Neural cell (in vitro differentiated cells): ENCODE data around the gene VPS26B. TPM values are rescaled to one million over a fixed set of nuclear protein-coding genes. Genes with fewer than 3 reads are reported as not detected.

Source experiments
- H2AFZ ChIP-seq: fragments of 200-600, 300-800 bp; sonication (generic), shearing (Covaris generic); 2 replicates; pipeline ENCODE4 v1.6.0; 2014; ENCODE audit warnings: low read depth, mild to moderate bottlenecking, antibody characterized with exemption, low read length, moderate library complexity
- H3F3A ChIP-seq: fragments of 200-600 bp; shearing (Covaris generic); 2 replicates; pipeline ENCODE4 v1.6.1; 2016; ENCODE audit warnings: mild to moderate bottlenecking, moderate library complexity, mixed read lengths, antibody characterized with exemption, low read length; ENCODE audit not compliant: insufficient read depth, poor library complexity, severe bottlenecking
- H3K27ac ChIP-seq: fragments of 200-600, 300-800 bp; sonication (generic), shearing (Covaris generic); 2 replicates; pipeline ENCODE4 v1.5.1; 2014; ENCODE audit warnings: mild to moderate bottlenecking, low read length, moderate library complexity
- H3K27me3 ChIP-seq: fragments of 300-800, 200-600 bp; sonication (generic), shearing (Covaris generic); 2 replicates; pipeline ENCODE4 v1.6.0; 2014; ENCODE audit warnings: mild to moderate bottlenecking, low read depth, low read length, moderate library complexity; ENCODE audit not compliant: insufficient read depth
- H3K36me3 ChIP-seq: fragments of 300-800, 200-600 bp; sonication (generic), shearing (Covaris generic); 2 replicates; pipeline ENCODE4 v1.5.1; 2014; ENCODE audit warnings: mild to moderate bottlenecking, antibody characterized with exemption, low read length, moderate library complexity; ENCODE audit not compliant: insufficient read depth
- H3K4me2 ChIP-seq: fragments of 300-800, 200-600 bp; sonication (generic), shearing (Covaris generic); 2 replicates; pipeline ENCODE4 v1.6.0; 2014; ENCODE audit warnings: mild to moderate bottlenecking, low read length
- H3K4me3 ChIP-seq: fragments of 300-800, 200-600 bp; sonication (generic), shearing (Covaris generic); 2 replicates; pipeline ENCODE4 v1.5.1; 2014; ENCODE audit warnings: mild to moderate bottlenecking, low read length, moderate library complexity
- H3K79me2 ChIP-seq: fragments of 200-600 bp; shearing (Covaris generic); replicated peaks from 2 replicates; pipeline ENCODE4 v1.6.0; 2014; ENCODE audit warnings: mild to moderate bottlenecking, low read length, moderate library complexity; ENCODE audit not compliant: insufficient read depth
- H3K9ac ChIP-seq: fragments of 300-800, 200-600 bp; sonication (generic), shearing (Covaris generic); 2 replicates; pipeline ENCODE4 v1.6.1; 2016; ENCODE audit warnings: mild to moderate bottlenecking, low read length, mixed read lengths
- H3K9me2 ChIP-seq: fragments of 200-600 bp; shearing (Covaris generic); 2 replicates; pipeline ENCODE4 v1.6.1; 2016; ENCODE audit warnings: mild to moderate bottlenecking, low read length, mixed read lengths; ENCODE audit not compliant: insufficient read depth
- H3K9me3 ChIP-seq: fragments of 200-600, 300-800 bp; sonication (generic), shearing (Covaris generic); 2 replicates; pipeline ENCODE4 v1.6.1; 2016; ENCODE audit warnings: mild to moderate bottlenecking, mixed run types, low read length, moderate library complexity, mixed read lengths
- H4K20me1 ChIP-seq: fragments of 200-600 bp; shearing (Covaris generic); 2 replicates; pipeline ENCODE4 v1.6.1; 2016; ENCODE audit warnings: mild to moderate bottlenecking, mixed run types; ENCODE audit not compliant: insufficient read depth
- EP300 ChIP-seq: fragments of 450-650 bp; conservative IDR thresholded peaks from 2 replicates; pipeline ENCODE4 v1.6.1; 2014; ENCODE audit warnings: antibody characterized with exemption, mild to moderate bottlenecking, moderate library complexity; ENCODE audit not compliant: poor library complexity, severe bottlenecking
- EZH2 ChIP-seq: fragments of 200-600, 300-800 bp; shearing (Covaris generic), sonication (generic); IDR thresholded peaks from 2 replicates; pipeline ENCODE4 v1.6.1; 2014; ENCODE audit warnings: antibody characterized with exemption, low read length, borderline replicate concordance, mild to moderate bottlenecking; ENCODE audit not compliant: insufficient read depth, poor library complexity, severe bottlenecking
- MXI1 ChIP-seq: fragments of 450-650 bp; conservative IDR thresholded peaks from 2 replicates; pipeline ENCODE4 v1.6.1; 2014; ENCODE audit warnings: antibody characterized with exemption, mild to moderate bottlenecking; ENCODE audit not compliant: poor library complexity, severe bottlenecking
- POLR2AphosphoS5 ChIP-seq: IDR thresholded peaks from 2 replicates; pipeline ENCODE4 v1.6.1; 2012
- RAD21 ChIP-seq: fragments of 450-650 bp; conservative IDR thresholded peaks from 2 replicates; pipeline ENCODE4 v1.6.1; 2014; ENCODE audit warnings: antibody characterized with exemption, mild to moderate bottlenecking, moderate library complexity
- SMC3 ChIP-seq: fragments of 450-650 bp; conservative IDR thresholded peaks from 2 replicates; pipeline ENCODE4 v1.6.1; 2014; ENCODE audit warnings: antibody characterized with exemption, mild to moderate bottlenecking, moderate library complexity; ENCODE audit not compliant: poor library complexity
- TAF1 ChIP-seq: IDR thresholded peaks from 2 replicates; pipeline ENCODE4 v1.6.1; 2012; ENCODE audit warnings: low read depth
- polyA plus RNA-seq: library from polyadenylated mRNA; depleted of rRNA; stranded (reverse); fragments of >200 nt; gene quantifications from 2 replicates; pipeline ENCODE4 v1.2.3, GENCODE V29; 2014
- TF ChIP-seq, protein P1 (sequence below): IDR thresholded peaks from 2 replicates; pipeline ENCODE4 v1.6.1; 2012; ENCODE audit warnings: borderline replicate concordance
- TF ChIP-seq, protein P2 (sequence below): fragments of 450-650 bp; IDR thresholded peaks from 2 replicates; pipeline ENCODE4 v1.5.1; 2014; ENCODE audit warnings: antibody characterized with exemption, mild to moderate bottlenecking, moderate library complexity; ENCODE audit not compliant: poor library complexity, severe bottlenecking

The VPS26B gene
- polyA plus RNA-seq, 1 donor from 2014 or later, result 72.6 TPM

DNA sequence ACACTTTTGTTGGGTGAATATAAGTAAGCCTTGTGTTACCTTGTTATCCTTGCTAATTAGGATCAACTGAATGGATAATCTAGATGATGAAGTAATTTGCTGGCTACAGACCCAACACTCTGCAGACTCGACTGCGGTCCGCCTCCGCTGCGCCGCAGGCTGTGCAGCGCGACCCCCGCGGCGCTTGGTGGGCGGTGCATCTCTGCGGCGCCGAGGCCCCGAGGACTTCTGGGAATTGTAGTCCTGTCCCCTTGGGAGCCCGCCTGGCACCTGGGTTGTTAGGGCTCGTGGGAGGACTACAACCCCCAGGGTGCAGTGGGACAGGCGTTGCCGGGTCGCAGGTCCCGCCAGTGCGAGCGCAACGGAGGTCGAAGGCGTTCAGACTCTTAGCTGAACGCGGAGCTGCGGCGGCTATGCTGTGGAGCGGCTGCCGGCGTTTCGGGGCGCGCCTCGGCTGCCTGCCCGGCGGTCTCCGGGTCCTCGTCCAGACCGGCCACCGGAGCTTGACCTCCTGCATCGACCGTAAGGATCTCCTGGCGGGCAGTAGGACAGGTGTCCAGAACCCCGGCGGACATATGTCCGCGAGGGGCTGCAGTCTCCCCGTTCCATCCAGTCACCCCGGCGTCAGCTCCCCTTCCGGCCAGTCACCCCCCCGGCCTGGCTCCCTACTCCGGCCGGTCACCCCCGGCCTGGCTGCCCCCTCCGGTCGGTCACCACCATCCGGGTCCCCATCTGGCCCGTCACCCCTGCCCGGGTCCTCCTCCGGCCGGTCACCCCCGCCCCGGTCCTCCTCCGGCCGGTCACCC lies 28.9 kb downstream of the VPS26B start, which contains the start of the genes ACAD8 and THYN1:
ACAD8 (plus strand) TSS at position 381 of the 806 bp plus-strand sequence; CDS start at position 414, 33 bp downstream.
THYN1 (minus strand) TSS at position 165 of the 806 bp plus-strand sequence. CDS start 470 bp downstream, outside the sequence.
- peak within 1 kb of the TSS; percentile 97 for H3K4me3 ChIP-seq
- peaks cover 10% of the 10 kb centered on the region for H3K79me2 ChIP-seq
- no peaks in the 10 kb centered on the region for H3K27me3 ChIP-seq
- peak within 1 kb of the TSS; percentile 60 for H3K27ac ChIP-seq
- peak within 1 kb of the TSS; percentile 81 for H2AFZ ChIP-seq
- peak; percentile 60 for TF ChIP-seq EP300
- peak; percentile 57 for TF ChIP-seq RAD21
- TF ChIP-seq EZH2, result no peak
- TF ChIP-seq MXI1, result peak; percentile 83
- peak; percentile 23 for TF ChIP-seq TAF1
- TF ChIP-seq, protein P1, sequence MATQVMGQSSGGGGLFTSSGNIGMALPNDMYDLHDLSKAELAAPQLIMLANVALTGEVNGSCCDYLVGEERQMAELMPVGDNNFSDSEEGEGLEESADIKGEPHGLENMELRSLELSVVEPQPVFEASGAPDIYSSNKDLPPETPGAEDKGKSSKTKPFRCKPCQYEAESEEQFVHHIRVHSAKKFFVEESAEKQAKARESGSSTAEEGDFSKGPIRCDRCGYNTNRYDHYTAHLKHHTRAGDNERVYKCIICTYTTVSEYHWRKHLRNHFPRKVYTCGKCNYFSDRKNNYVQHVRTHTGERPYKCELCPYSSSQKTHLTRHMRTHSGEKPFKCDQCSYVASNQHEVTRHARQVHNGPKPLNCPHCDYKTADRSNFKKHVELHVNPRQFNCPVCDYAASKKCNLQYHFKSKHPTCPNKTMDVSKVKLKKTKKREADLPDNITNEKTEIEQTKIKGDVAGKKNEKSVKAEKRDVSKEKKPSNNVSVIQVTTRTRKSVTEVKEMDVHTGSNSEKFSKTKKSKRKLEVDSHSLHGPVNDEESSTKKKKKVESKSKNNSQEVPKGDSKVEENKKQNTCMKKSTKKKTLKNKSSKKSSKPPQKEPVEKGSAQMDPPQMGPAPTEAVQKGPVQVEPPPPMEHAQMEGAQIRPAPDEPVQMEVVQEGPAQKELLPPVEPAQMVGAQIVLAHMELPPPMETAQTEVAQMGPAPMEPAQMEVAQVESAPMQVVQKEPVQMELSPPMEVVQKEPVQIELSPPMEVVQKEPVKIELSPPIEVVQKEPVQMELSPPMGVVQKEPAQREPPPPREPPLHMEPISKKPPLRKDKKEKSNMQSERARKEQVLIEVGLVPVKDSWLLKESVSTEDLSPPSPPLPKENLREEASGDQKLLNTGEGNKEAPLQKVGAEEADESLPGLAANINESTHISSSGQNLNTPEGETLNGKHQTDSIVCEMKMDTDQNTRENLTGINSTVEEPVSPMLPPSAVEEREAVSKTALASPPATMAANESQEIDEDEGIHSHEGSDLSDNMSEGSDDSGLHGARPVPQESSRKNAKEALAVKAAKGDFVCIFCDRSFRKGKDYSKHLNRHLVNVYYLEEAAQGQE, result peak; percentile 39
- TF ChIP-seq POLR2AphosphoS5, result peak; percentile 73
- TF ChIP-seq, protein P2, sequence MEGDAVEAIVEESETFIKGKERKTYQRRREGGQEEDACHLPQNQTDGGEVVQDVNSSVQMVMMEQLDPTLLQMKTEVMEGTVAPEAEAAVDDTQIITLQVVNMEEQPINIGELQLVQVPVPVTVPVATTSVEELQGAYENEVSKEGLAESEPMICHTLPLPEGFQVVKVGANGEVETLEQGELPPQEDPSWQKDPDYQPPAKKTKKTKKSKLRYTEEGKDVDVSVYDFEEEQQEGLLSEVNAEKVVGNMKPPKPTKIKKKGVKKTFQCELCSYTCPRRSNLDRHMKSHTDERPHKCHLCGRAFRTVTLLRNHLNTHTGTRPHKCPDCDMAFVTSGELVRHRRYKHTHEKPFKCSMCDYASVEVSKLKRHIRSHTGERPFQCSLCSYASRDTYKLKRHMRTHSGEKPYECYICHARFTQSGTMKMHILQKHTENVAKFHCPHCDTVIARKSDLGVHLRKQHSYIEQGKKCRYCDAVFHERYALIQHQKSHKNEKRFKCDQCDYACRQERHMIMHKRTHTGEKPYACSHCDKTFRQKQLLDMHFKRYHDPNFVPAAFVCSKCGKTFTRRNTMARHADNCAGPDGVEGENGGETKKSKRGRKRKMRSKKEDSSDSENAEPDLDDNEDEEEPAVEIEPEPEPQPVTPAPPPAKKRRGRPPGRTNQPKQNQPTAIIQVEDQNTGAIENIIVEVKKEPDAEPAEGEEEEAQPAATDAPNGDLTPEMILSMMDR, result peak; percentile 53
- peak; percentile 52 for TF ChIP-seq SMC3
- peaks cover 6% of the 10 kb centered on the region for H3K36me3 ChIP-seq
- peak within 1 kb of the TSS; percentile 92 for H3K4me2 ChIP-seq
- H3F3A ChIP-seq, result no peaks in the 10 kb centered on the region
- no peaks in the 10 kb centered on the region for H3K9me2 ChIP-seq
- H4K20me1 ChIP-seq, result no peaks in the 10 kb centered on the region
- H3K9ac ChIP-seq, result peak within 1 kb of the TSS; percentile 75
- no peaks in the 10 kb centered on the region for H3K9me3 ChIP-seq

DNA sequence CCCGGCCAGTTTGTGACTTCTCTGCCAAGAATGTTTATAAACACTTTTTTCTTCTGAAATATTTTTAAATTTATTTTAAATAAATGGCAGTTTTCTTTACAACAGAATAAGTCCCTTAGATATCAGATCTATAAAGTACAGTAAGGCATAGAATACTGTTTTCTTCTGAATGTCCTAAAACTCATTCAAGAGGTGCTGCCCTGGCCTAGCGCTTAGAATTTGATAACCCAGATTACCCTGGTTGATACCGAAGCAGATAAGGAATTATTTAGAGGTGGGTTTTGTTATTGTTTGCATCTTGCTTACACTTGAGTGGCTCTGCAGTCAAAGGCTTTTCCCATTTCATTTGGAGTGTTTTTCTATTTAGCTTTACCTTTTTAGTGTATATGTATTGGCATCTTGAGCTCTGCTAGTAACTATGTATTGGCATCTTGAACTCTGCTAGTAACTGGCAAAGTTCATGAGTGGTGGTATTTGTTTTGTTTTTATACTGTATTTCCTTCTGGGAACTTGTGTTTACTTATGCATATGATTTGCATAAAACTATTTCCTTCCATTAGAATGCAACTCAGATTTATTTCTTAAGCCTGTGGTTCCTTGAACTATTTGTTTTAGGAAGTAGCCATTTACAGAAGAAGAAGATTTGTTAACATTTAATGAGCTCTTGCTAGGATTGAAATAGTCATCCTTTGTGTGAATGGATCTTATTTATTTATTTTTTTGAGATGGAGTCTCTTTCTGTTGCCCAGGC lies 30.1 kb downstream of the VPS26B start:
- peak overlapping the region; percentile 92 for H3K4me2 ChIP-seq
- H3F3A ChIP-seq, result no peaks in the 10 kb centered on the region
- H2AFZ ChIP-seq, result no peak overlapping the region
- peaks cover 10% of the 10 kb centered on the region for H3K79me2 ChIP-seq
- H3K9me2 ChIP-seq, result no peaks in the 10 kb centered on the region
- no peak overlapping the region for H3K27ac ChIP-seq
- H4K20me1 ChIP-seq, result no peaks in the 10 kb centered on the region
- H3K27me3 ChIP-seq, result no peaks in the 10 kb centered on the region
- peak overlapping the region; percentile 97 for H3K4me3 ChIP-seq
- H3K9me3 ChIP-seq, result no peaks in the 10 kb centered on the region
- peaks cover 6% of the 10 kb centered on the region for H3K36me3 ChIP-seq
- H3K9ac ChIP-seq, result no peak overlapping the region
- TF ChIP-seq, protein P1, result no peak
- TF ChIP-seq POLR2AphosphoS5, result no peak
- no peak for TF ChIP-seq MXI1
- no peak for TF ChIP-seq SMC3
- TF ChIP-seq RAD21, result no peak
- TF ChIP-seq EZH2, result no peak
- TF ChIP-seq, protein P2, result no peak
- no peak for TF ChIP-seq EP300
- no peak for TF ChIP-seq TAF1
